Bronchial epithelial cell (primary cell): ENCODE results near the gene PPP3CB. TPM values are rescaled to one million over a fixed set of nuclear protein-coding genes. Genes with fewer than 3 reads are reported as not detected.
"Not testable (repeated sequence)": the region's sequence is repeated elsewhere in the genome, so short reads cannot be mapped to it uniquely, and the experiment has no call there.

ENCODE experiments used
- DNase-seq: peaks from one replicate; pipeline ENCODE4 v3.0.0-alpha.2; 2010; ENCODE audit warnings: low read depth
- FAIRE-seq: peaks from 2 replicates; lab custom pipeline; 2011; peaks lifted over from hg19 to GRCh38; lab: Jason Lieb, UNC
- H3K27me3 ChIP-seq: 2 replicates; pipeline ENCODE4 v1.5.1; 2011; ENCODE audit warnings: low read length; ENCODE audit not compliant: control insufficient read depth, insufficient read depth
- H3K36me3 ChIP-seq: 2 replicates; pipeline ENCODE4 v1.5.1; 2011; ENCODE audit warnings: low read length; ENCODE audit not compliant: control insufficient read depth, insufficient read depth
- H3K4me3 ChIP-seq: 2 replicates; pipeline ENCODE4 v1.5.1; 2011; ENCODE audit warnings: mild to moderate bottlenecking, low read depth, low read length, control low read depth
- total RNA-seq: library from RNA; depleted of rRNA; stranded (reverse); fragments of >200 nt; gene quantifications from 2 replicates; pipeline ENCODE4 v1.2.1, GENCODE V29; 2014
- TF ChIP-seq, protein P1 (sequence below): IDR thresholded peaks from 2 replicates; pipeline ENCODE4 v1.5.1; 2011; ENCODE audit warnings: mild to moderate bottlenecking, moderate library complexity, low read length, control low read depth, inconsistent platforms; ENCODE audit not compliant: insufficient read depth, severe bottlenecking

Gene PPP3CB
- total RNA-seq, 1 donor from 2014 or later, result 24.7 TPM

- no peak for FAIRE-seq
- Histone ChIP-seq H3K27me3 (no peaks in the 10 kb centered on the region), H3K36me3 (peaks cover 5% of the 10 kb centered on the region), H3K4me3 (no peak overlapping the region)
- no peak for DNase-seq
- TF ChIP-seq, protein P1, sequence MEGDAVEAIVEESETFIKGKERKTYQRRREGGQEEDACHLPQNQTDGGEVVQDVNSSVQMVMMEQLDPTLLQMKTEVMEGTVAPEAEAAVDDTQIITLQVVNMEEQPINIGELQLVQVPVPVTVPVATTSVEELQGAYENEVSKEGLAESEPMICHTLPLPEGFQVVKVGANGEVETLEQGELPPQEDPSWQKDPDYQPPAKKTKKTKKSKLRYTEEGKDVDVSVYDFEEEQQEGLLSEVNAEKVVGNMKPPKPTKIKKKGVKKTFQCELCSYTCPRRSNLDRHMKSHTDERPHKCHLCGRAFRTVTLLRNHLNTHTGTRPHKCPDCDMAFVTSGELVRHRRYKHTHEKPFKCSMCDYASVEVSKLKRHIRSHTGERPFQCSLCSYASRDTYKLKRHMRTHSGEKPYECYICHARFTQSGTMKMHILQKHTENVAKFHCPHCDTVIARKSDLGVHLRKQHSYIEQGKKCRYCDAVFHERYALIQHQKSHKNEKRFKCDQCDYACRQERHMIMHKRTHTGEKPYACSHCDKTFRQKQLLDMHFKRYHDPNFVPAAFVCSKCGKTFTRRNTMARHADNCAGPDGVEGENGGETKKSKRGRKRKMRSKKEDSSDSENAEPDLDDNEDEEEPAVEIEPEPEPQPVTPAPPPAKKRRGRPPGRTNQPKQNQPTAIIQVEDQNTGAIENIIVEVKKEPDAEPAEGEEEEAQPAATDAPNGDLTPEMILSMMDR, result no peak
Observed at GRCh38 chr10:73399063-73399462, 96.8 kb downstream of the PPP3CB start.

- Histone ChIP-seq H3K36me3 (peaks cover 5% of the 10 kb centered on the region), H3K4me3 (no peak overlapping the region), H3K27me3 (no peaks in the 10 kb centered on the region)
- TF ChIP-seq, protein P1, result peak; percentile 20
- FAIRE-seq, result no peak
- no peak for DNase-seq
Observed at GRCh38 chr10:73398024-73398423, 97.8 kb downstream of the PPP3CB start.

GRCh38 chr10:73394325-73394724, 101.5 kb downstream of the PPP3CB start:
- DNase-seq, H3K4me3 ChIP-seq, FAIRE-seq, H3K27me3 ChIP-seq, H3K36me3 ChIP-seq: not testable (repeated sequence)

DNA sequence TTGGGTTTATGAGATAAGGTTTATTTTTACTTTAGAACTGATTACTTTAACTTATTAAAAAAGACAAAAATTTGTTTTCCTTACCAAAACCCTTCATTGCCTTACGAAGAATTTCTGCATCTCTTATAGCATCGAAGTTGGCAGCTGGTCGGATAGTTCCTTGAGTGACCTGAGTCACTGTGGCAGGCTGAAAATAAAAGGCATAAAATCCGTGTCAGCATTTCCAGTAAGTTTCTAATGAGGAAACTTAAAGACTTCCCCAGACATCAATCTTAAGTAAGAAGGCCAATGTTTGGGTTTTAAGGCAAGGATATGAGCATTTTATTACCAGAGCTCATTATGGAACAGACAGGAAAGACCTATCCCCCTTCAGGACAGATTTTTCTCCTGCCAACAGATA, 107.6 kb downstream of the PPP3CB start:
- TF ChIP-seq, protein P1, result no peak
- H3K36me3 ChIP-seq, result peaks cover 19% of the 10 kb centered on the region
- FAIRE-seq, result no peak
- no peak for DNase-seq
- no peak overlapping the region for H3K4me3 ChIP-seq
- no peaks in the 10 kb centered on the region for H3K27me3 ChIP-seq

DNA sequence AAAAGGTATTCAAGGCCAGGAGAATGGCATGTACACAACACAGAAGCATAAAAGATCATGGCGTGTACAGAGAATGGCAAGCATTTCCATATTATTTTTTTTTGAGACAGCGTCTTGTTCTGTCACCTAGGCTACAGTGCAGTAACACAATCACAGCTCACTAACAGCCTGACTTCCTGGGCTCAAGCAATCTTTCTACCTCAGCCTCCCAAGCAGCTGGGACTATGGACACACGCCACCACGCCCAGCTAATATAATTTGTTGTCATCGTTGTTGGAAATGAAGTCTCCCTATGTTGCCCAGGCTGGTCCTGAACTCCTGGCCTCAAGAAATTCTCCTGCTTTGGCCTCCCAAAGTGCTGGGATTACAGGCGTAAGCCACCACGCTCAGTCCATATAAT, 109.2 kb downstream of the PPP3CB start:
- Histone ChIP-seq H3K4me3 (no peak overlapping the region), H3K36me3 (peaks cover 20% of the 10 kb centered on the region), H3K27me3 (no peaks in the 10 kb centered on the region)
- TF ChIP-seq, protein P1, result no peak
- DNase-seq (no peak), FAIRE-seq (no peak)

Other genes starting within 250 kb of the PPP3CB start
- 32.0 and 35.0 TPM in 2 replicates for gene DNAJC9, start 248.8 kb downstream of the PPP3CB start, total RNA-seq
- gene MRPS16, start 243.4 kb downstream of the PPP3CB start, total RNA-seq, result 77.6 and 81.6 TPM in 2 replicates
- 0.79 and 2.4 TPM in 2 replicates for gene CFAP70, start 137.2 kb downstream of the PPP3CB start, total RNA-seq
- gene ANXA7, start 82.0 kb downstream of the PPP3CB start, total RNA-seq, result 88.7 and 106 TPM in 2 replicates
- 0.90 and 1.1 TPM in 2 replicates for gene MSS51, start 62.5 kb downstream of the PPP3CB start, total RNA-seq
- gene USP54, start 95.3 kb upstream of the PPP3CB start, total RNA-seq, result 5.8 and 24.5 TPM in 2 replicates
- not detected in 2 replicates for gene MYOZ1, start 145.4 kb upstream of the PPP3CB start, total RNA-seq
- under 0.01 TPM in 1 of 2 replicates, not detected in the other for gene SYNPO2L, start 160.0 kb upstream of the PPP3CB start, total RNA-seq
- 3.7 and 4.0 TPM in 2 replicates for gene AGAP5, start 202.1 kb upstream of the PPP3CB start, total RNA-seq
- 55.0 and 92.4 TPM in 2 replicates for gene SEC24C, start 248.3 kb upstream of the PPP3CB start, total RNA-seq